T47D (cell line): ENCODE measurements around the gene KRTAP10-11.

Experiments
- DNase-seq, 2 experiments: peaks; one replicate each; pipeline versions ENCODE4 v3.0.0 to v3.0.0-alpha.2; 2011 to 2012; ENCODE audit warnings: low read depth in 1 of 2, low spot score in 1 of 2
- JUND ChIP-seq: IDR thresholded peaks from 2 replicates; pipeline ENCODE4 v1.6.1; 2012; ENCODE audit warnings: low read depth
- in situ Hi-C: cut with HindIII; loops from 2 replicates; pipeline ENCODE4 v1.10.0; 2016; ENCODE audit warnings: low sequenced_read_pairs, low pct_unique_long_range_greater_than_20kb

KRTAP10-11 gene

DNA sequence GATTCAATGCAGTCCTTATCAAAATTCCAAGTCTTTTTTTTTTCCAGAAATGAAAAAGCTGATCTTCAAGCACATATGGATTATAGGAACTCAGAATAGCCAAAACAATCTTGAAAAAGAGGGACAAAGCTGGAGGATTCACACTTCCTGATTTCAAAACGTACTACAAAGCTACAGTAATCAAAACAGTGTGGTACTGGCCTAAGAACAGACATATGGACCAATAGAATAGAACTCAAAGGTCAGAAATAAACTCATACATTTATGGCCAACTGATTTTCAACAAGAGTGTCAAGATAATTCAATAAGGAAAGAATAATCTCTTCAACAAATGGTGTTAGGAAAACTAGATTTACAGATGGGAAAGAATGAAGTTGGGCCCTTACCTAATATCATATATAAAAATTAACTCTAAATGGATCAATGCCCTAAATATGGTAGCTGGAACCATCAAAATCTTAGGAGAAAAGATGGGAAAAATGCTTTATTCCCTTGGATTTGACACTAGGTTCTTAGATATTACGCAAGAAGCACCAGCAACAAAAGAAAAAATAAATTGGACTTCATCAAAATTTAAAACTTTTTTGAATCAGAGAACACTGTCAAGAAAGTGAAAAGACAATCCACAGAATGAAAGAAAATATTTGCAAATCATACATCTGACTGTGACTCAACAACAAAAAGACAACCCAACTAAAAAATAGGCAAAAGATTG, 46.7 kb downstream of the KRTAP10-11 start:
- no peak for TF ChIP-seq JUND
- in situ Hi-C loops = no loop called here
- DNase-seq = no peak

DNA sequence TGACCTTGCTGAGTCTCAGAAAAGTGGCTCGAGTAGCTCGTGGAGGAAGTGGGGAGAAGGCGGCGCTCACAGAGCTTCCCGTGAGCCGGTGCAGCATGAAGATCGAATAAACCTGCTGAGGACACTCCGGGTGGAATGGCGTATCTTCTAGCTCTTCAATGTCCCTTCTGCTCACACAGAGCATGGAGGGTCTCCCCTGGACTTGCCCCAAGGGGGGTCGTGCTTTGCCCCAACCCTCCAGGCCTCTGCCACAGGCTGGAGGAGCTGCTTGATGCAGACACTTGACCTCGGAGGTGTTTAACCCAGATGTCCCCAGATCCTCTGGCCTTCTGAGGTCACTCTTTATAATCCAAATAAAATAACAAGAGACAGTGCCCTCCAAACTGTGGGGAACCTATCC, 48.6 kb downstream of the KRTAP10-11 start:
- no peak for DNase-seq
- in situ Hi-C loops = no loop called here

DNA sequence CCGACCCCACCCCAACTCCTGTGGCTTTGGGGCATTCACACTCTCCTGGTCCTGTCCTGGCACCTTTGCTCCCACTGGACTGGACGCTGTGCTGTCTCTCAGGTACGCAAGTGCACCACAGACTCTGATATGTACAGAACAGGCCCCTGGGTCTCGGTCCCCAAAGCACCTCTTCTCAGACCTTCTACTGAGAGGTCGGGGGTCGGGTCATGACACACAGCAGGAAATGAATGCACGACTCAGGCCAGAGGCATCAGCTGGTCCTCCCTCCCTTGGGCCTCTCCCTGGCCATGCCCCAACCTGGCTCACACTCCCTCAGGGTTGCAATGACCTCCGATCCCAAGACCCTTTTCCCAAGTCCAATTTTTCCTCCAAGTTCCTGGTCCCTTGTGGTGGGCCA, 49.0 kb downstream of the KRTAP10-11 start:
- in situ Hi-C loops = no loop called here
- DNase-seq = no peak
- no peak for TF ChIP-seq JUND

More for the DNA sequence above, 48.6 kb downstream of the KRTAP10-11 start:
- no peak for TF ChIP-seq JUND

DNA sequence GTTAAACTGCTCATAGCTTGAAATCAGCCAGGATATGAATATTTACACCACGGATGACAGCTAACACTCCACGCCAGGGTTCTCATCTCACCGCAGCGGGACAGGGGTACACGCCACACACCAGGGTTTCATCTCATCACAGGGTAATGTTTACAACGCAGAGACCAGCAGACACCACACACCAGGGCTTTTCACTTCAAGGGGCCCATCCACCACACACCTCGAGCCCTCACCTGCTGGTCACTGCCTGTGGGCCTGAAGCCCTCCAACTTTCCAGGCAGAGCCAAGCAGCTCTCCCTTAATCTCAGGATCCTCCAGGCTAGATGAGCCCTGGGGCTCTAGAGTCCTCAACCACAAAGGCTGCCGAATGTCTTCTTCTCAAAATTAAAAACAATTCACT, 49.4 kb downstream of the KRTAP10-11 start:
- no peak for DNase-seq
- no peak for TF ChIP-seq JUND
- in situ Hi-C loops = no loop called here

DNA sequence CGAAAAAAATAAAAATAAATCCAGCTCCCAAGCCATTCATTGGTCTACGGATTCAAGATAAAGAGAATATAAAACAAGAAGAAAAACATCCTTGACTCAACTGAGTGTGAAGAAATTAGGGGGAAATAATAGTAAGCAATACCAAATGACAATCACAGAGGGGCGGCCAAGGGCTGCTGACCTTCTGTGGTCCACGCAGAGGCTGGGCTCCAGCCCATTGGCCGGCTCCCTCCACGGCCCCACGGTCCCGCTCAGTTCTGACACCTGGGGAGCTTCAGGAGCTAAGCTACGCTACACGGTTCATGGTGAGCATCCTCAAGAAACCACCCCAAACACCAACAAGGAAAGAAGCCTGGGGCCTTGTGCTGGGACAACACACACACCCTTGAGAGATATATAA, 50.4 kb downstream of the KRTAP10-11 start:
- in situ Hi-C loops = no loop called here
- no peak for DNase-seq
- TF ChIP-seq JUND = no peak
